T-helper 1 cell treated with Interleukin-12 subunit alpha and Interleukin-12 subunit beta and Interleukin-4 antibody, amounts not matched to agents 30 ng/mL and 1 ng/mL, for 36 hours (primary cell): ENCODE measurements around the gene HGS. TPM values are rescaled to one million over a fixed set of nuclear protein-coding genes. Genes with fewer than 3 reads are reported as not detected.

Experiments
- intact Hi-C: fragments of 100-400 bp; cut with micrococcal nuclease; formaldehyde crosslinking; loops from one replicate; pipeline ENCODE4 v1.15.1; 2024
- total RNA-seq: library from RNA; stranded (reverse); gene quantifications from 2 replicates; pipeline ENCODE4 v1.2.3, GENCODE V29; 2022

HGS gene
- total RNA-seq, 1 donor from 2014 or later, result 127 TPM

- intact Hi-C loops, result loop anchor here (1.0 to 5.0 kb wide), 5 partner anchors 17 to 178 kb away; partner anchors contain the start of genes CCDC137, FAAP100, MRPL12 and NPLOC4
Measured at GRCh38 chr17:81683208-81683583, 615 bp upstream of the HGS start.

GRCh38 chr17:81684442-81684911, 666 bp downstream of the HGS start:
- intact Hi-C loops, result loop anchor here (5.0 kb wide), 1 partner anchor 132 kb away; the partner anchor contains the start of gene FAAP100

- intact Hi-C loops, result no loop called here
Measured at GRCh38 chr17:81685108-81685507, 1.3 kb downstream of the HGS start.

GRCh38 chr17:81686614-81687013, 2.8 kb downstream of the HGS start:
- intact Hi-C loops, result no loop called here

GRCh38 chr17:81687770-81688541, 4.1 kb downstream of the HGS start:
- intact Hi-C loops, result no loop called here

GRCh38 chr17:81688616-81689015, 4.8 kb downstream of the HGS start:
- intact Hi-C loops, result no loop called here

GRCh38 chr17:81690066-81690465, 6.3 kb downstream of the HGS start:
- intact Hi-C loops, result no loop called here

GRCh38 chr17:81690549-81690948, 6.7 kb downstream of the HGS start:
- intact Hi-C loops, result no loop called here

GRCh38 chr17:81691196-81691595, 7.4 kb downstream of the HGS start:
- intact Hi-C loops, result no loop called here

GRCh38 chr17:81691608-81692007, 7.8 kb downstream of the HGS start:
- intact Hi-C loops, result no loop called here

- intact Hi-C loops, result no loop called here
Measured at GRCh38 chr17:81693509-81694210, 9.8 kb downstream of the HGS start.

- intact Hi-C loops, result no loop called here
Measured at GRCh38 chr17:81694810-81695209, 11.0 kb downstream of the HGS start.

- intact Hi-C loops, result no loop called here
Measured at GRCh38 chr17:81695211-81695610, 11.4 kb downstream of the HGS start.

GRCh38 chr17:81695801-81696200, 12.0 kb downstream of the HGS start:
- intact Hi-C loops, result no loop called here

- intact Hi-C loops, result no loop called here
Measured at GRCh38 chr17:81696218-81696941, 12.6 kb downstream of the HGS start.

- intact Hi-C loops, result no loop called here
Measured at GRCh38 chr17:81697261-81698044, 13.6 kb downstream of the HGS start.

- intact Hi-C loops, result loop anchor here (5.0 kb wide), 1 partner anchor 188 kb away; the partner anchor contains the start of gene ACTG1
Measured at GRCh38 chr17:81700353-81701287, 16.8 kb downstream of the HGS start.

- intact Hi-C loops, result loop anchor here (5.0 kb wide), 1 partner anchor 189 kb away; the partner anchor contains the start of gene ACTG1
Measured at GRCh38 chr17:81701288-81702071, 17.7 kb downstream of the HGS start.
